ENCODE measurements around the gene IMPA2.

Gene IMPA2

DNA sequence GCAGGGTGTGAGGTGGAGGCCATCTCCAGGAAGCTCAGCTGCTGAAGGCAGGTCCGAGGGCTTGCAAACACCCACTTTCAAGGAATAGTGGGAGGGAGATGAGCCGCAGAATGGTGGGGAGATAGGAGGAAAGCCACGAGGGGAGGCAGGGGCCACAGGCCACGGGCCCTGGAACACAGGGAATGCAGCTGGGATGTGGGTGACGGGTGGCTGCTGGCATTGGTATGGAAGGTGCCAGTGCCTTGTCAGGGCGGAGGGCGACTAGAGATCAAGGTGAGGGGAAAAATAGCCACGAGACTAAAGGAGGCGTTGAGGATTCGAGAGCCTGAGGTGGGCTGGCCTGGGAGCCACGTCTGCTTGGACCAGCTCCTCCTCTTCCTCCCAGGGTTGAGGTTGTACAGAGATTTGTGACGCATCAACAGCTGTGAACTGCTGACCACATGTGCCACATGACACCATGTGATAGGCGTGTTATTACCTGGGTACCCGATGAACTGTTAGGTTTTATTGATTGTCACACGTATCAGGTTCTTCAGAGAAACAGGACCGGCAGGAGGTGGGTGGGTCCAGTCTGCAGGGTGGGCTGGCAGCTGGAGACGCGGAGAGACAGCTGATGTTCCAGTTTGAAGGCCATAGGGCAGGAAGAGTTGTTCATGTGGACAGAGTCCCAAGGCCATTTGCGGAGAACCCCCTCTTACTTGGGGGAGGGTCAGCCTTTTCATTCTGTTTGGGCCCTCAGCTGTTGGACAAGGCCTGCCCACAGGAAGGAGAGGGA is 9.9 kb downstream of the IMPA2 start:
- DNase-seq, result no peak

DNA sequence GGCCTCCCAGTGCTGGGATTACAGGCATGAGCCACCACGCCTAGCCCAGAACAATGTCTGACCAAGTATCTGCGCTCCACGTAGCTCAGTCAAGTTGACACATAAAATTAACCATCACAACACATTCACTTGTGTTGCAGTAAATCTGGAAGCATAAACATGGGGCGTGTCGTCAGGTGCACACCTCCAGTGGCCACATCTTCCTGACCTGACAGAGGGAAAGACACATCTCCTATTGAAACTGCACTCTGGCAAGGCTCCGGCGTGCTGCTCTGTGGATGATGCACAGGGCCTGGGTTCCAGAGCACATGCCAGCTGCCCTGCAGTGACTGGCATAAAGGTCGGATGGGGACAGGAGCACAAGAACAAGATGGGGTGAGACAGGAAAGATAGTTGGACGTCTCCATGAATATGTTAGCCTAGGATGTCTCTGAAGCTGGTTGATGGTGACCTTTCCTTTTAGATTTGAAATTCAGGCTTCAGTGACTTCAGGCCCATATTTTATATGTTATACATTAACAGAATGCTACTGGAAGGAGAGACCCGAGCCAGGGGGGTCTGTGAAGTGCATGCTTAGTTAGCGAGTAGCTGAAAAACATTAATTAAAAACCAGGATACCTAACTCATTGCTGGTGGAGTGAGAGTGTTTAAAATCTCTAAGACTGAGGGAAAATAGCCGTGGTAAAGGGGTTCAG is 10.9 kb downstream of the IMPA2 start:
- no peak for DNase-seq

DNA sequence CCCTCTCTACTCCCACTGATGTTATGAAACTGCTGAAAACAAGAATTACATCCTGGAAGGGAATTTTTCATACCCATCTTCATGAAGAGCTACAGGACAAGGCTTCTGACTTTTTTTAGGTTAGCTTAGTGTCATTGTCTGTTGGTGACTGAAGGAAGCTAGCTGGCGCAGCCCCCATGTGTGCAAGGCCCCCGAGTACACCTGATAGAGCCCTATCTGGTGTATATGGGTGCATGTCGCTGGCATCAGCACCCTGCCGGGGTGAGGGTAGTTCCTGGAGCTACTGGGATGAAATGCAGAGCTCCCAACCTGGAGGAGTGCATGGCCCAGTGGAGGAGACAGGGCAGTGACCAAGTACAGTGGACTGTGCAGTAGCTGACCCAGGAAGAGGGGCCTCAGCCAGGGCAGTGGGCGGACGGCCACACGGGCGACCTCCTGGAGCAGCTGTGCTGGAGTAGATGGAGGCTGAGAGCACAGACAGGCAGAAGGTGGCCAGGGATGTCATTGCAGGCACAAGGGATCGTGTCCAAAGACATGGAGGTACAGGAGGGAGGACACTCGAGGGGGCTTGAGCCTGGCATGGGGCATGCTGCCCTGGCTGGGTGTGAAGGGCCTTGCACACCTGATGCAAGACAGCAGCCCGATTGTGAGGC is 12.1 kb downstream of the IMPA2 start:
- DNase-seq, result no peak

DNA sequence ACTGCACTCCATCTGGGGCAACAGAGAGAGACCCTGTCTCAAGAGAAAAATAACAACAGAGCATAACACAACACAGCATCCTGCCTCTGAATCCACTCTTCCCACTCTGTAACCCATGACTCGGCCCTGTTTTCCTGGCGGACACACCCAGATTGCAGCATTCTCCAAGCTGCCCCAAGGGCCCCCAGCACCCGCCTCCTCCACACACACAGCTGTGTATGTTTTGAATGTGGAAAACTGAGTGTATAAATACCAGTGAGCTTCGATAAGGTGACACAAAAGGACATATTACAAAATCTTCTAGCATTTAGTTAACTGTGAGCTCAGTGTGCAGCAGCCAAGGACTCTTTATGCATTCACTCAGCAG is 13.0 kb downstream of the IMPA2 start:
- no peak for DNase-seq

DNA sequence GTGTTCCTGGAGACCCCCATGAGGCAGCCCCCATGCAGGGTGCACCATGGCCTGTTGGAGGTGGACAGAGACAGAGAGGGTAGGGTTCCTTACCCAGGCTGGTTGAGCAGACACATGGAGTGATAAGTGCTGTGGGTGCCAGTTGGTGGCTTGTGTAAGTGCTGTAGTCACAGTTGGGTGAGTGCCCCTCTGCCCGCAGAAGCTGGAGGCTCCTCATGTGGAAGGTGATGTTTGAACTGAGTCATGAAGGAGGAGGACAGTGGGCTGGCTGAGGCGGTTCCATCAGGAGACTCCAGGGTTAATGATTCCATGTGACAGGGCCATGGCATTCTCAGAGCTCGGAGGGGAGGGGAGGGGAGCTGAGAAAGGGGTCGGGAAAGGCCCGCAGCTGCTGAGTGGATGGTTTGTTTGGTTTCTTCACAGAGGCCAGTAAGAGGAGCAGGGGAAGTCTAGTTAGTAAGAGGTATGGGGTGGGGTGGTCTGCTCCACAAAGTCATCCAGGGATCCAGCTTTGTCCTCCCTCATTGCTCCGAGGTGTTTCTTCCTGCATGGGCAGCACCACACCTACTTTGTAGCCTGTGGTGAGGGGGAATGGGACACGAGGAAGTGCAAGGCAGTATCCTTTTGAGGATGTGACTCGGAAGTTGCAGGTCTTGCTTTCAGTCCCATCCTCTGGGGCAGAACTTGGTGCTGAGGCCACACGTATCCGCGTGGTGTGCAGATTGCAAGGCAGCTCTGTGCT is 13.6 kb downstream of the IMPA2 start:
- no peak for DNase-seq

DNA sequence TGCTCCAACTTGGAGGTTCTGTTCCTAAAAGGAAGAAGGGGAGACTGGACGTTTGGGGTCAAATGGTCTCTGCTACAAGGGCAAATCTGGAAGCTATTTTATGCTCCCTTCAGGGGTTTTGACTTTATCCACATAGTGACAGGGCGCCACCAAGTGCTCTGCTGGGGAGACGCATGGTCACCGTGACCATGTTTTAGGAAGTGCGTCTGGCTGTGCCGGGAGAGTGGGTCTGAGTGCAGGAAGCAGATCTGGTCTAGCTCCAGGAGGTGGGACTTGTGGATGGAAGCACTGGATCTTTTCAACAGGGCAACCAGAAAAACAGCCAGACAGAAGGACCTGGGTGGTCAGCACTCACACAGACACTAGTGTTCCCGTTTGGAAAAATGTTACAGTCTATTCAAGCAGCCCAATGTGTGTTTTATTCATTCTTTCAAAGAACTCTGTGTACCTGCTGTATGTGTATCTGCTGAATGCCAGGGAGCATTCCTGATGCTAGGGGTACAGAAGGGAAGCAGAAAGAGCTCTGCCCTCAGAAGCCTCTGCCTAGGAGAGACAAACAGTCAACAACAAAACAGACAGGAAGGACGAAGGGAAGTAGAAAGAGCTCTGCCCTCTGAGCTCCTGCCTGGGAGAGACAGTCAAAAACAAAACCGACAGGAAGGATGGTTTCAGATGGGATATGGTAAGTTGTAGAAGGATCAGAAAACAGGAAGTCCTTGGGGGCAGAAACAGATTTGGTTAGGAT is 14.3 kb downstream of the IMPA2 start:
- DNase-seq, result peak; percentile 67

DNA sequence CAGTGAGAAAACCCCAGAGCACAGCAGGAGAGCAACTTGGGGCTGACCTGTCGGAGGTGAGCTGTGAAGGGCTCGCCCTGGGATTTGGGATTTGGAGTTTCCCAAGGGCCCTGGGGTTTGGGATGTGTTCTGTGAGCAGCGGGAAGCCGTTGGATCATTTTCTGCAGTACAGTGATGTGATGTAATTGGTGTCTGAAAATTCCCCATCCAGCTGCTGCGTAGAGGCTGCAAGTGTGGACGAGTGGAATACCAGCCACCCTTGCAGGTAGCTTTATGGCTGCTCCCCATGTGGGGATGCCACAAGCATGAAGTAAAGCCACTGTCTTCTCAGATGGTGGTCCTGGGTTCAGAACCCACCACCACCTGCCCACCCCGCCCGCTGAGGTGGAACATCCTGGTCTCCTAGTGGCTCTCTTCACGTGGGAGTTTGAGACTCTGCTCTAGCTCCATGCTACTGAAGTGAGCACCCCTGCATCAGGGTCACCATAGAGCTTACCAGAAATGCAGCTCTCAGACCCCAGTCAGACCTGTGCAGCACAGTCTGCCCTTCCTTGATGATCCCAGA is 15.0 kb downstream of the IMPA2 start:
- no peak for DNase-seq

DNA sequence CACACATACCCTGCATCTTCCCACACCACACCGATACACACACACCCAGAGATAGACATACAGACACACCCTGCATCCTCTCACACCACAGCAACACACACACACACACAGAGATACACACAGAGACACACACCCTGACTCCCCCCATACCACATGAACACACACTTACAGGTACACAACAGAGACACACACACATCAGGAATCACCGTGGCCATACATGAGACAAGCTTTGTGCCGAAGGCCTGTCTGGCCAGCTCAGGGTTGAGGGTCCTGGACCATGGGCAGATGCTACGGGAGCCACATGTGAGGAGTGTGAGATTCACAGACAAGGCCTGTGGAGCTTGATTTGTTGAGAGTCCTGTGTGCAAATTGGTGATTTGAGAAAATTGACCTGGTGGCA is 15.6 kb downstream of the IMPA2 start:
- no peak for DNase-seq

DNA sequence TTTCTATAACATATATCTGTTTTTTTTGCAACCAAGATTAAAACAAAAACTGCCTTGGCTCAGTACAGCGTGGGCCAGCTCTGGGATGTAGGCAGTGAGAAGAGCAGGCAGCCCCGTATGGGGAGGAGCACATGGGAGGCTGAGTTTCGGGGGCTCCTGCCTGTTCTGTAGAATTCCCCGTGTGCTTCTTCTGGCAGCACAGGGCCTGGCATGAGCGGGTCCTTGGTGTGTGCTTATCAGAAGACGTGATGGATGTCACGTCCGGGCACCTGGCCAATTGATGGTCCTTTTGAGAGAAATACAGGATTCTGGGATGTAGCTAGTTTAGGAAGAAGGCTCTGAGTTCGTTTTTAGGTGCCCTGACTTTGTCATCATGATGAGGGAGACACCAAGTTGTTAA is 16.2 kb downstream of the IMPA2 start:
- no peak for DNase-seq

DNA sequence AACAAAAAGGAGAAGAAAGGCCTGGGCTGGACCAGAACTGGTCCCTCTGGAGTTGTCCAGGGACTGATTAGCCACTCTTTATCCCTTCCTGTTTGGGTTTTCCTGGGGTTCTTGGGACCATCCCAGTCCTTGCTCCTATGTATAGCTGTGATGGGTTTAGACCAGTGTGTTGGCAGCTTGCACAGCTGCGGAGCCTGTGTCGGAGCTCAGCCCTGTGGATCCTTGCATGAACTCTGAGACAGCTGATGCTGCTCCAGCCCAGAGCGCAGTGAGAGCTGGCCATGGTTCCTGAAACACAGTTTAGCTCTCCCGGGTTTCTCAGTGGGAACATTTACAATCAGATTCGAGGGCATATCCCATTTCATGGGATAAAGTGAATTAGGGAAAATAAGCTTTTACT is 16.9 kb downstream of the IMPA2 start:
- no peak for DNase-seq

DNA sequence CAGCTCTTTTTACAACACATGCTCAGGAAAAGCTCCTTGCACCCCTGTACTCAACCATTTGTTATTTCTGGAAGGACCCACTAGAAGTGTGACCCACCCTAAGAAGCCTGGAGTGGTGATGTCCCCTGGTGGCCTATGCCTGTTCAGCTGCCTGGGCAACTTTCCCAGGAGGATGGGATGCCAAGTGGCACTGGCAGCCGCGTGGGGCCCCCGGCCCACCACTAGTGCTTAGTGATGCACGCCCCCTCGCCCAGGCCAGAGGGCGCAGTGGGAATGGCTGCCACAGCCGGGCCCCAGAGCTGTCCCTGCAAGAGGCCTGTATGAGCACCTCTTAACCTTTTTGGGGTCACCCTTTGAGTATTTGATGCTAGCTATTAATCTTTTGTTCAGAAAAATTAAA is 18.1 kb downstream of the IMPA2 start:
- DNase-seq, result no peak

DNA sequence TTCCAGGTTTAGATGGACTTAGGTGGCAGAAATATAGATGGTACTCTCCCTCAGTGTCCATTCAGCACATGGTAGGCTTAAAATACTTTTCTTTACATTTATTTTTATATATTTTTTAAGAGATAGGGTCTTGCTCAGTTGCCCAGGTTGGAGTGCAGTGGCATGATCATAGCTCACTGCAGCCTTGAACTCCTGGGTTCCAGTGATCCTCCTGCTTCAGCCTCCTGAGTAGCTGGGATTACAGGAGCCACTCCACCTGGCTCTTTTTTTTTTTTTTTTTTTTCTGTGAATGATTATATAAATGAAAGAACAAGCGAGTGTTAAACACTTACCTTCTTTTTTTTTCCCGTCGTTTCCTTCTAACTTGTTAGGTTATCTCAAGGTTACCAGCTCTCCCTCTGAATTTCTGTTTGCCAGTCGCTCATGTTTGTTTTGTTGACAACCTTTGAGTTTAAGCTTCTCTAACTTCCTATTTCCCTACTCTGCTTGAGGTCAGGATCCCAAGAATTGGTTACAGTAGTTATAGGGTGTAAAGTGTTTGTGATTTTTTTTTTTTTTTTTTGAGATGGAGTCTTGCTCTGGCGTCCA is 18.9 kb downstream of the IMPA2 start:
- no peak for DNase-seq

DNA sequence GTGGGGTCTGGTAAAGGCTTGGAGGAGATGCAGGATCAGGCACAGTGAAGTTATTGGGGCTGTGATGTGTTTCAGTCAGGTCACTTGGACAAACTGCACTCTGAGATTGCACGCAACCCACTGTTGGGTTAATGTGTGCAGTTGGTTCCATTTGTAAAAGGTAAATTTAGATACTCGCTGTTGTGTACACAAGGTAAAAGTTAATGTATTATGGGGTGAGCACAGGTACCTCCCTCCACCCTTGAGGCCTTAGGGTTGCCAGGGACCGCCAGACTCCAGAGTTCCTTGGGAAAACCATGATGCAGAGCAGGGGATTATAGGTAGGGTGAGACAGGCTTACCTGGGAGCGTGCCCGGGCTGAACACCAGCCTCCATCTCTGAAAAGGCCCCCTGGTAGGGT is 20.1 kb downstream of the IMPA2 start:
- no peak for DNase-seq

DNA sequence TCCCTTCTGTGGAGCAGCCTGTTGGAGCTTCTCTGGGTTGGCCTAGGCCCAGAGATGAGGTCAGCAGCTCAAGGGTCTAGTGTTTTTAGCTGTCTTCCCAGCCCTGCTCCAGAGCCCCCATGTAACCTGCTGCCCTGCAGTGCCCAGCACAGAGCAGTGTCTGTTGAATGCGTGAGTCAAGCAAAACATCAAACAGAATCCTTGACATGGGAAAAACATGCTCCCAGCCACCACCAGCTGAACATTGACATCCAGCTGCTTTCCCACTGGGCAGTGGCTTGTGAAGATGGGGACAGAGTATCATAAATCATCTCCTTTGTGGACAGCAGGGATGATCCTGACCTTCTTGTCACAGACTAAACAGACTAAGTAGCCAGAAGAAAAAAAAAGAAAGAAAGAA is 22.6 kb downstream of the IMPA2 start:
- DNase-seq, result no peak

DNA sequence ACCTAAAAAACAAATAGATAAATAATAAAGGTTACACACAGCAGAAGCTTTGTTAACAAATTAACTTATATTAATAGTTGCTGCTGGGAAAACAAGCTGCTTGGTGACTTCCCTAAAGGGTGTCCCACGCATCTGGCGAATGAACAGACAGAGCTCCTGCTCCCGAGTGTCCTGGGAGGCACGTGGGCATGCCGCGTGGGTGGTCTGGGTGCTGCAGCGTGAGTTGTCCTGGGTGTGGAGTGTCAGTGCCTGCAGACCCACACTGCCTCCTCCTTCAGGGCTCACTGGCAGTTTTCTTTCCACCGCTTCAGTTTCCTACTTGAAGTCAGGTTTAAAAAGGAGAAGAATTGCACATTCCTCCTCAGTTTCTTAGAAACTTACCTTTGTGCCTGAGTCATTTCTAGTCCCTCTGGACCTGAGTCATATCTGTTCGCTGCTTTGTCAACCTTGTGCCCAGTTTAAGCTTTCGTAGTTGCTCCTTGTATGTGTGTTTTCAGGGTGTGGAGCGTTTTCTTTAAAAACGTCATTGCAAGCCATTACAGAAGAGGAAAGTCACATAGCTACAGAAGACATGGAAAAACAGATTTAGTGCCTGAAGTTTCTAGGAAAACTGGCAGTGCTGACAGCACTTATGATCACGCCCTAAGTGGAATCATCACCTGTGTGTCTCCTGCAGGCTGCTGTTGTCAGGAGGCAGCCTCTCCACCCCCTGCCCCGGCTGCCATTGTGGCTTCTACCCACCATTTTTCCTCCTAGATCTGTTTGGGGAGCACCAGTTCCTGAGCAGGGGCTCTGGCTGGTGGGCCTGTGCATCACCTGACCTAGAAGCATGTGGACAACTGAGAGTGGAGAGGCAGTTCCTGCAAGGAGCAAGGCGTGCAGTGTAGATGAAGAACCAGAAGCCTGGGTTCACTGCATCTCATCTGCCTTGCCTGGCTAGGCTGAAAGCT is 24.5 kb downstream of the IMPA2 start:
- DNase-seq, result no peak

DNA sequence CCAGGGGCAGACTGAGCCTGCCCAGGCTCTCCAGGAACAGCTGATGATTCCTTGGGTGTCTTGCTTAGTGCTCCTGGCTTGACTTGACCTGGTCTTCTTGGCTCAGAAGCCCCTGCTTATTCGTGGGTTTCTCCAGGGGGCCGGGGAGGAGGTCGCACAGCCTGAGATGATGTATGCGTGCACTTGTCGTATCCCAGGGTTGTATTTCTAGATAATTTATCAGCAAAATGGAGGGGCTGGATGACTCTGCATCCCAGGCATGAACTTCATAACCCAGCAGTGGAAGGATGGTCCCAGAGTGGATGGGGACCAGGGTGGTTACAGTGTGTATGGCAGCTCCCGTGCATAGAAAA is 25.2 kb downstream of the IMPA2 start:
- no peak for DNase-seq

DNA sequence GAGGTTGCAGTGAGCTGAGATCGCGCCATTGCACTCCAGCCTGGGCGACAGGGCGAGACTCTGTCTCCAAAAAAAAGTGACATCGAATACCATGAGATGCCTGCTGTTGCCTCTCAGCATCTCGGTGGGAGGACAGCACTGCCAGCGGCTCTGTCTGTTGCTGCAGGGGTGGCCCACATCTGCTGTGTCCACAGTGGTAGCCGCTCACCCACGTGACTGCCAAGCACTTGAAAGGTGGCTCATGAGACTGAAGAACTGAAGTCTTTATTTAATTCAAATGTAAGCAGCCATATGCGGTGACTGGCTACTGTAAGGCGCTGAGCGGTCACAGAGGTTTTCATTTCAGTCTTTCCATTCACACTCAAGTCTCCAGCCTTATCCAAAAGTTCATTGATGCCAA is 25.8 kb downstream of the IMPA2 start:
- DNase-seq, result no peak

DNA sequence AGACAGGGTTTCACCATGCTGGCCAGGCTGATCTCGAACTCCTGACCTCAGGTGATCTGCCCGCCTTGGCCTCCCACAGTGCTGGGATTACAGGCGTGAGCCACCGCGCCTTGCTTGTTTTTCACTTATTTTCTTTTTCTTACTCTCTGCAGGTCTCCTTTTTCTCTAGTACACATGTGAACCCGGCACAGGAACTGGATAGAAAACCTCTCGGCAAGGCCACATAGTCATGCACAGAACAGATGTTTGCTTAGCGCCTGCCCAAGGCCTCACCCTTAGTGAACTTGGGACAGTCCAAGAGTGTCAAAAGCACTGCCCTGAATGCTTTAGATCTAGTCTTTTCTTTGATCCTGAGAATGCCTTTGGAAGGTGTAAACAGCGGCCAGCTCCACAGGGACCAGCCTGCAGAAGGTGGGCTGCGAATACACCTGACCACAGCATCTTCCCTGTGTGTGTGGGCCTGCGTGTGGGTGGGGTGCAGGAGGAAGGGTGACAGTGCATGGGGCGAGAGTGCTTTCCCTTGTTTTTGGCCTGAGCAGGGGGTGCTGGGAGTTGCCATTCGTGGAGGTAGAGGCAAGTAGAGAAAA is 27.0 kb downstream of the IMPA2 start:
- DNase-seq, result no peak

DNA sequence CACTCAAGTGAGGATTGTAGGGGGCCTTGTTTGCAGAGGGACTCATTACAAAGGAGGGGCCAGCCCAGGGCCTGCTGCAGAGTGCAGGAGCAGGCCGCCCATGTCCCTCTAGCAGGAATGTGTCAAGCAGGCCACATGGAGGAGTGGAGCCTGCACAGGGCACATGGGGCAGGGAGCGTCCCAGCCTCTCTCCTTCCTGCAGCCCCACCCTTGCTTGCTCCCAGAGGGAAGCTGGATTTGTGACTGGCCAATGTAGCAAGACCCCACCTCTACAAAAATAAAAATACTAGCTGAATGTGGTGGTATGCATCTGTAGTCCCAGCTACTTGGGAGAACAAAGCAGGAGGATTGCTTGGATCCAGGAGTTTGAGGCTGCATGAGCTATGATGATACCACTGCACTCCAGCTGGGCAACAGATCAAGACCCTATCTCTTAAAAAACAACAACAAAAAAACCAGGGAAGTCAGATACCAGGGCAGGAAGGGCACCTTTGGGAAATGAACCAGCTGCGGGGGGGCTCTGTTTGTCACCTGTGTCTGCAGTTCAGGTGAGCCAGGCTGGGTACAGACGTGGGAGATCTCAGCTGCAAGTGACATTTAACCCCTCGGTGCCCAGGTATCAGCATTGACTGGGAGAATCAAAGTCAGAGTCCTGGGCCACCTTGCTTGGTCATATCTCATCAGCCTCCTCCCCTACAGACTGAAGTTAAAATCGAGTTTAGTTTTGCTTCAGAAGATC is 27.7 kb downstream of the IMPA2 start:
- DNase-seq, result no peak

All from activated CD4-positive, alpha-beta T cell treated with anti-CD3 and anti-CD28 coated beads for 48 hours (primary cell).